Fibroblast of peridontal ligament (primary cell): Measurements from ENCODE around the gene AKAP12.
"Not testable (repeated sequence)": the region's sequence is repeated elsewhere in the genome, so short reads cannot be mapped to it uniquely, and the experiment has no call there.

Experiments
- DNase-seq: peaks from one replicate; pipeline ENCODE4 v3.0.0-alpha.2; 2010; ENCODE audit errors: extremely low read depth

The AKAP12 gene

DNA sequence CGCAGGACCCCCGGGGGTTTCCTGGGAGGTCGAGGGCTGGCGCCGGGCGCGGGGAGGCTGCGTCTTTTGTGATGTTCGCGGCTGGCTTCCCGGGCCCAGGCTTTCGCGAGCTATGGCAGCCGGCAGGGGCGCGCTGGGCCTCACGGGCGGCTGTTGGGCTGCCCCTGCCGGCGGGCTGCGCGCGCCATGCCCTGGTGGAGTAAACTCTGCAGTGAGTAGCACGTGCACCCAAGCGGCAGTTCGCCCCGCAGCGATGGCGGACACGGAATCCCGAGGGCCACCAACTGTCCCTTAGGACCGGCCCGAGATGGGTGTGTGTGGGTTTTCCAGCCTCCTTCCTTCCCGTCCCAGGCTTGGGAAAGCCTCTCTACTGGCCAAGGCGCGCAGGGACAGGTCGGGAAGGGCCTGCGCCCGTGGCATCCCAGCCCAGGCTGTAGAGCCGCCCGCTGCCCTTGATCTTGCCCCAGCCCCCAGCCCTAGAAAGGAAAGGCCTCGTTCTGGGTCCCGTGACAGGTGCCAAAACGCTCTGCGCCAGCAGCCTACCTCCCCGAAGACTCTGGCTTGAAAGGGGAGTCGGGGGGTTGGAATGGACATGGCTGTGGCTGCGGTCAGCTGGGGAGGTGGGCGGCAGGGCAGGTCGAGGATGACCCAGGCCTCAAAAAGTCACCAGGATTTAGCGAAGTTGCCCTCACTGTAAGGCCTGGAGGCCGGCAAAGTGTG is 101.9 kb downstream of the AKAP12 start:
- DNase-seq: no peak

DNA sequence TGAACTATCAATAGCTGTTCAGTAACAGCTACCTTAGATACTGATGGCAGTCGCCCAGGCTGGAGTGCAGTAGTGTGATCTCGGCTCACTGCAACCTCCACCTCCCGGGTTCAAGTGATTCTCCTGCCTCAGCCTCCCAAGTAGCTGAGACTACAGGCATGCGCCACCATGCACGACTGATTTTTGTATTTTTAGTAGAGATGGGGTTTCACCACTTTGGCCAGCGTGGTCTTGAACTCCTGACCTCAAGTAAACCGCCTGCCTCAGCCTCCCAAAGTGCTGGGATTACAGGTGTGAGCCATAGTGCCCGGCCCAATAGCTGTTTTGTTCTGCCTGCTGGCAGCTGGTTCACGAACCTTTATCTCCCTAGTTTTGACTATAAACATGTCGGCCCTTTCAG is 103.0 kb downstream of the AKAP12 start:
- not testable (repeated sequence) for DNase-seq

DNA sequence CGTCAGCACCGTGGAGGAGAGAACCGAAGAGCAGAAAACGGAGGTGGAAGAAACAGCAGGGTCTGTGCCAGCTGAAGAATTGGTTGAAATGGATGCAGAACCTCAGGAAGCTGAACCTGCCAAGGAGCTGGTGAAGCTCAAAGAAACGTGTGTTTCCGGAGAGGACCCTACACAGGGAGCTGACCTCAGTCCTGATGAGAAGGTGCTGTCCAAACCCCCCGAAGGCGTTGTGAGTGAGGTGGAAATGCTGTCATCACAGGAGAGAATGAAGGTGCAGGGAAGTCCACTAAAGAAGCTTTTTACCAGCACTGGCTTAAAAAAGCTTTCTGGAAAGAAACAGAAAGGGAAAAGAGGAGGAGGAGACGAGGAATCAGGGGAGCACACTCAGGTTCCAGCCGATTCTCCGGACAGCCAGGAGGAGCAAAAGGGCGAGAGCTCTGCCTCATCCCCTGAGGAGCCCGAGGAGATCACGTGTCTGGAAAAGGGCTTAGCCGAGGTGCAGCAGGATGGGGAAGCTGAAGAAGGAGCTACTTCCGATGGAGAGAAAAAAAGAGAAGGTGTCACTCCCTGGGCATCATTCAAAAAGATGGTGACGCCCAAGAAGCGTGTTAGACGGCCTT is 110.0 kb downstream of the AKAP12 start:
- no peak for DNase-seq

- no peak for DNase-seq
Measured at GRCh38 chr6:151350442-151351145, 110.8 kb downstream of the AKAP12 start.

- DNase-seq: no peak
Measured at GRCh38 chr6:151351146-151351700, 111.5 kb downstream of the AKAP12 start.

- no peak for DNase-seq
Measured at GRCh38 chr6:151351731-151352130, 112.0 kb downstream of the AKAP12 start.

DNA sequence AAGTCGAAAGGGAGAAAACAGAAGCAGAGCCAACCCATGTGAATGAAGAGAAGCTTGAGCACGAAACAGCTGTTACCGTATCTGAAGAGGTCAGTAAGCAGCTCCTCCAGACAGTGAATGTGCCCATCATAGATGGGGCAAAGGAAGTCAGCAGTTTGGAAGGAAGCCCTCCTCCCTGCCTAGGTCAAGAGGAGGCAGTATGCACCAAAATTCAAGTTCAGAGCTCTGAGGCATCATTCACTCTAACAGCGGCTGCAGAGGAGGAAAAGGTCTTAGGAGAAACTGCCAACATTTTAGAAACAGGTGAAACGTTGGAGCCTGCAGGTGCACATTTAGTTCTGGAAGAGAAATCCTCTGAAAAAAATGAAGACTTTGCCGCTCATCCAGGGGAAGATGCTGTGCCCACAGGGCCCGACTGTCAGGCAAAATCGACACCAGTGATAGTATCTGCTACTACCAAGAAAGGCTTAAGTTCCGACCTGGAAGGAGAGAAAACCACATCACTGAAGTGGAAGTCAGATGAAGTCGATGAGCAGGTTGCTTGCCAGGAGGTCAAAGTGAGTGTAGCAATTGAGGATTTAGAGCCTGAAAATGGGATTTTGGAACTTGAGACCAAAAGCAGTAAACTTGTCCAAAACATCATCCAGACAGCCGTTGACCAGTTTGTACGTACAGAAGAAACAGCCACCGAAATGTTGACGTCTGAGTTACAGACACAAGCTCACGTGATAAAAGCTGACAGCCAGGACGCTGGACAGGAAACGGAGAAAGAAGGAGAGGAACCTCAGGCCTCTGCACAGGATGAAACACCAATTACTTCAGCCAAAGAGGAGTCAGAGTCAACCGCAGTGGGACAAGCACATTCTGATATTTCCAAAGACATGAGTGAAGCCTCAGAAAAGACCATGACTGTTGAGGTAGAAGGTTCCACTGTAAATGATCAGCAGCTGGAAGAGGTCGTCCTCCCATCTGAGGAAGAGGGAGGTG is 112.9 kb downstream of the AKAP12 start:
- no peak for DNase-seq

GRCh38 chr6:151353795-151354194 is 114.0 kb downstream of the AKAP12 start:
- no peak for DNase-seq

- not testable (repeated sequence) for DNase-seq
Measured at GRCh38 chr6:151356983-151357382, 117.2 kb downstream of the AKAP12 start.

GRCh38 chr6:151357758-151358436 is 118.1 kb downstream of the AKAP12 start:
- no peak for DNase-seq

- no peak for DNase-seq
Measured at GRCh38 chr6:151358475-151358874, 118.7 kb downstream of the AKAP12 start.

GRCh38 chr6:151359486-151359885 is 119.7 kb downstream of the AKAP12 start:
- no peak for DNase-seq

DNA sequence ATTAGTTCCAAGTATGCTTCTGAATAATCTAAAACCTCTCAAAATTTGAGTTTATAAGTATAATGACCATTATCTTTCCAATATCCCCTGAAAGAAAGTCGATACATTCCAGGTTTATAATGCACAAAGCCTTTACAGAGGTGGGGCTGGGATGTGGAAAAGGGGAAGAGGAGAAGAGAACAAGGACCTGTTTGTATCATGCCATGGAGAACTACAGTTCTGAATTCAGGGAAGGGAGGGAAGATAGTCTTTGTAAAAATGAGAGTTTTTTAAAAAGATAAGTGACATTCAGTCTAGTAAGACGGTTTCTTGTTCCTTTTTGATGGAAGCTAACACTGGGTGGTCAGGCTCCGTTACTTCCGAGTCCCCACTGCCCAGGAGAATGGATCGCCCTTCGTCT is 125.5 kb downstream of the AKAP12 start:
- DNase-seq: no peak

- DNase-seq: peak; percentile 51
Measured at GRCh38 chr6:151370509-151371078, 130.8 kb downstream of the AKAP12 start.

DNA sequence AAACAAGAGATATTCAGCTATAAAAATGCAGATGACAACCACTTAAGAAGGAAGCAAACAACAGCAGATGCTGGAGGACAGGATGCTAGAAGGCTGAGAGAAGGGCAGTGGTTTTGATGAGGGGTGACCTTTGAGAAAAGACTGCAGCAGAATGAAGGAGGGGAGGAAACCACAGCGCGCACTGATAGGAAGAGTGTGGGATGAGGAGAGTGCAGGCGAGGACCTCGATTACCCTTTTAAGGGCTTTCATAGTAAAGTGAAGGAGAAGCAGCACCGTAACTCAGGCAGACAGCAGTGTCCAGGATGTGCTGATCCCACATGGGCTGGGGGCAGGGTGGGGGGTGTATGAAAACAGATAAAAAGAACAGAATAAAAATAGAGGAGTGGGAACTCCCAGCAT is 132.4 kb downstream of the AKAP12 start:
- DNase-seq: no peak

GRCh38 chr6:151374036-151374683 is 134.4 kb downstream of the AKAP12 start:
- no peak for DNase-seq

GRCh38 chr6:151375833-151376232 is 136.1 kb downstream of the AKAP12 start:
- no peak for DNase-seq

DNA sequence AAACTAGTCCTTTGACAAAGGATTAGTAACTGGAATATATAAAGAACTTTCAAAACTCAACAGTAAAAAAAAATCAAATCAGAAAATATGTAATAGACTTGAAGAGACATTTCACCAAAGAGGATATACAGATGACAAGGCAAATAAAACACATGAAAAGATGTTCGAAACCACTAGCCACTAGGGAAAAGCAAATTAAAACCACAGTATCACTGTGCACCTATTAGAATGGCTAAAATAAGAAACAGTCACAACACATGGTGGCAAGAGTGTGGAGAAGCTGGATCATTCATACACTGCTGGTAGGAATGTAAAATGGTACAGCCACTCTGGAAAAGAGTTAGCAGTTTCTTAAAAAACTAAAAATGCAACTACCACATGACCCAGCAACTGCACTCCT is 136.7 kb downstream of the AKAP12 start:
- DNase-seq: no peak

- DNase-seq: no peak
Measured at GRCh38 chr6:151377095-151377494, 137.3 kb downstream of the AKAP12 start.
